Neural progenitor cell (in vitro differentiated cells): Measurements from ENCODE around the gene FRMPD4. TPM values are rescaled to one million over a fixed set of nuclear protein-coding genes. Genes with fewer than 3 reads are reported as not detected.

Source experiments
- DNase-seq: peaks from one replicate; pipeline ENCODE4 v3.0.0-alpha.2; 2016; ENCODE audit warnings: low spot score
- H2AFZ ChIP-seq: fragments of 200-600 bp; sonication (generic); replicated peaks from 2 replicates; pipeline ENCODE4 v1.6.1; 2016; ENCODE audit warnings: antibody characterized with exemption
- H3F3A ChIP-seq: fragments of 200-600 bp; sonication (generic); 2 replicates; pipeline ENCODE4 v1.6.1; 2016; ENCODE audit warnings: antibody characterized with exemption, low read depth
- H3K27ac ChIP-seq: fragments of 200-600 bp; sonication (generic); 2 replicates; pipeline ENCODE4 v1.5.1; 2016; ENCODE audit warnings: mild to moderate bottlenecking
- H3K27me3 ChIP-seq: fragments of 200-600 bp; sonication (generic); 2 replicates; pipeline ENCODE4 v1.6.1; 2016; ENCODE audit warnings: mild to moderate bottlenecking, moderate library complexity
- H3K36me3 ChIP-seq: fragments of 200-600 bp; sonication (generic); 2 replicates; pipeline ENCODE4 v1.5.1; 2016
- H3K4me1 ChIP-seq: fragments of 200-600 bp; sonication (generic); 2 replicates; pipeline ENCODE4 v1.6.1; 2016; ENCODE audit warnings: mixed run types
- H3K4me2 ChIP-seq: fragments of 200-600 bp; sonication (generic); 2 replicates; pipeline ENCODE4 v1.6.1; 2016
- H3K4me3 ChIP-seq: fragments of 200-600 bp; sonication (generic); 2 replicates; pipeline ENCODE4 v1.5.1; 2016
- H3K79me2 ChIP-seq: fragments of 200-600 bp; sonication (generic); 2 replicates; pipeline ENCODE4 v1.6.1; 2016; ENCODE audit warnings: low read depth
- H3K9ac ChIP-seq: fragments of 200-600 bp; sonication (generic); 2 replicates; pipeline ENCODE4 v1.6.1; 2016
- H3K9me3 ChIP-seq: fragments of 200-600 bp; sonication (generic); 2 replicates; pipeline ENCODE4 v1.5.1; 2016; ENCODE audit warnings: low read depth
- H4K20me1 ChIP-seq: fragments of 200-600 bp; sonication (generic); 2 replicates; pipeline ENCODE4 v1.6.1; 2016; ENCODE audit warnings: low read depth
- H3K27ac Mint-ChIP-seq: 3 replicates; pipeline ENCODE4 v1.8.0; 2021; ENCODE audit warnings: mixed read lengths
- H3K27me3 Mint-ChIP-seq: 2 replicates; pipeline ENCODE4 v1.8.0; 2022; ENCODE audit warnings: low read depth, mild to moderate bottlenecking, inconsistent platforms, moderate library complexity, mixed read lengths; ENCODE audit not compliant: insufficient read depth
- H3K36me3 Mint-ChIP-seq: 3 replicates; pipeline ENCODE4 v1.8.0; 2021; ENCODE audit warnings: mixed read lengths
- H3K4me1 Mint-ChIP-seq: 3 replicates; pipeline ENCODE4 v1.8.0; 2021; ENCODE audit warnings: mixed read lengths
- H3K4me3 Mint-ChIP-seq: 3 replicates; pipeline ENCODE4 v1.8.0; 2021; ENCODE audit warnings: mild to moderate bottlenecking, moderate library complexity, mixed read lengths
- H3K9me3 Mint-ChIP-seq: 3 replicates; pipeline ENCODE4 v1.8.0; 2020; ENCODE audit warnings: mixed read lengths
- EZH2 ChIP-seq: fragments of 200-600 bp; sonication (generic); IDR thresholded peaks from 2 replicates; pipeline ENCODE4 v1.6.1; 2017; ENCODE audit warnings: antibody characterized with exemption, mild to moderate bottlenecking, moderate library complexity
- EZH2phosphoT487 ChIP-seq: fragments of 200-600 bp; sonication (generic); IDR thresholded peaks from 2 replicates; pipeline ENCODE4 v1.6.1; 2017; ENCODE audit warnings: antibody characterized with exemption
- total RNA-seq: library from RNA; depleted of rRNA; stranded (reverse); fragments of >200 nt; gene quantifications from 2 replicates; pipeline ENCODE4 v1.2.3, GENCODE V29; 2015; ENCODE audit warnings: low replicate concordance
- TF ChIP-seq, protein P1 (sequence below): fragments of 200-600 bp; sonication (generic); IDR thresholded peaks from 2 replicates; pipeline ENCODE4 v1.5.1; 2017; ENCODE audit warnings: antibody characterized with exemption, mild to moderate bottlenecking

FRMPD4 gene
- total RNA-seq, 1 donor from 2014 or later: not detected

DNA sequence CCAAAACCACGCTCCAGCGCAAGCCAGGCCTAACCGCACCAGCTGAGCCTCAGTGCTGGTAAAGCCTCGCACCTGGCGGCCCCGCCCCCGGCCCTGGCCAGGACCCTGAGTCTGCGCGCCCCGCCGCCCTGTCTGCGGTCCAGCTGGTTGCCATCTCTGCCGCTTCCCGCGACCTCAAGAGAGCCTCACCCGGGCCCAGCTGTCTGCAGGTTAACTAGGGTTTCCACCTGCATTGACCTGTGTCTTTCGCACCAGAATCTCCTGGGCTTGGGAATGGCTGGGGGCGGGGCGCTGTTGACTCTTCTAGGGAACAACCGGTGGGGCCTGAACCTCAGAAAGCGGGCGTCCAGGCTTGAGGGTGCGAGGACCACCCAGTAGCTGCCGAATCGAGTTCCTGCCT lies 445.3 kb downstream of the FRMPD4 start:
- Mint-ChIP-seq H3K9me3 (peaks cover 5% of the 10 kb centered on the region), H3K36me3 (no peaks in the 10 kb centered on the region), H3K4me1 (no peaks in the 10 kb centered on the region), H3K4me3 (no peak overlapping the region), H3K27ac (no peak overlapping the region), H3K27me3 (no peaks in the 10 kb centered on the region)
- H2AFZ ChIP-seq: no peak overlapping the region
- H3K9me3 ChIP-seq: peaks cover 3% of the 10 kb centered on the region
- H3K9ac ChIP-seq: no peak overlapping the region
- H3K4me2 ChIP-seq: no peak overlapping the region
- H3K4me1 ChIP-seq: no peaks in the 10 kb centered on the region
- no peaks in the 10 kb centered on the region for H3K36me3 ChIP-seq
- no peak for TF ChIP-seq EZH2phosphoT487
- TF ChIP-seq, protein P1, sequence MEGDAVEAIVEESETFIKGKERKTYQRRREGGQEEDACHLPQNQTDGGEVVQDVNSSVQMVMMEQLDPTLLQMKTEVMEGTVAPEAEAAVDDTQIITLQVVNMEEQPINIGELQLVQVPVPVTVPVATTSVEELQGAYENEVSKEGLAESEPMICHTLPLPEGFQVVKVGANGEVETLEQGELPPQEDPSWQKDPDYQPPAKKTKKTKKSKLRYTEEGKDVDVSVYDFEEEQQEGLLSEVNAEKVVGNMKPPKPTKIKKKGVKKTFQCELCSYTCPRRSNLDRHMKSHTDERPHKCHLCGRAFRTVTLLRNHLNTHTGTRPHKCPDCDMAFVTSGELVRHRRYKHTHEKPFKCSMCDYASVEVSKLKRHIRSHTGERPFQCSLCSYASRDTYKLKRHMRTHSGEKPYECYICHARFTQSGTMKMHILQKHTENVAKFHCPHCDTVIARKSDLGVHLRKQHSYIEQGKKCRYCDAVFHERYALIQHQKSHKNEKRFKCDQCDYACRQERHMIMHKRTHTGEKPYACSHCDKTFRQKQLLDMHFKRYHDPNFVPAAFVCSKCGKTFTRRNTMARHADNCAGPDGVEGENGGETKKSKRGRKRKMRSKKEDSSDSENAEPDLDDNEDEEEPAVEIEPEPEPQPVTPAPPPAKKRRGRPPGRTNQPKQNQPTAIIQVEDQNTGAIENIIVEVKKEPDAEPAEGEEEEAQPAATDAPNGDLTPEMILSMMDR: no peak
- TF ChIP-seq EZH2: no peak
- no peaks in the 10 kb centered on the region for H3K27me3 ChIP-seq
- no peaks in the 10 kb centered on the region for H3K79me2 ChIP-seq
- H3K27ac ChIP-seq: no peak overlapping the region
- H3K4me3 ChIP-seq: no peak overlapping the region
- DNase-seq: no peak
- no peaks in the 10 kb centered on the region for H3F3A ChIP-seq
- H4K20me1 ChIP-seq: no peaks in the 10 kb centered on the region

DNA sequence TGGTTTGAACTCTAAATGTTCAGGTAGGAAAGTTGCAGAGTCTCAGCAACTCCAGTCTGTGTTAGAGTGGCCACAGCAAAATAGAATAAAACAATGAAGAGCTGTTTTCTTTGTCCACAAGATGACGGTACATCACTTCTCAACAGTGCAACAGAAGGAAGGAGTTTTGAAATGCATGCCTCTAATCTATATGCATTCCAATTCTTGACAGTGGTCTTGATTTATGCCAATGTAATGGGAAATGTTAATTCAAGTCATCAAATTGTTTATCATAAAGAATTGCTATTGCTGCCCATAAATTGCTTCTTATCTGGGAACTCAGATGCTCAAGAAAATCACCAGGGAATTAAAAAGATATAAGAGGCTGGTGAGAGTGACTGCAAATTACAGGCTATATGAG lies 457.4 kb downstream of the FRMPD4 start:
- Histone ChIP-seq H3K9ac (no peak overlapping the region), H3K4me3 (no peak overlapping the region), H3K4me2 (no peak overlapping the region), H3K9me3 (peaks cover 4% of the 10 kb centered on the region), H3K27me3 (no peaks in the 10 kb centered on the region), H3F3A (no peaks in the 10 kb centered on the region), H2AFZ (no peak overlapping the region), H3K27ac (no peak overlapping the region), H3K4me1 (no peaks in the 10 kb centered on the region), H3K36me3 (no peaks in the 10 kb centered on the region), H4K20me1 (no peaks in the 10 kb centered on the region), H3K79me2 (no peaks in the 10 kb centered on the region)
- H3K27ac Mint-ChIP-seq: no peak overlapping the region
- TF ChIP-seq EZH2 (no peak), EZH2phosphoT487 (no peak)
- TF ChIP-seq, protein P1: no peak
- DNase-seq: no peak
- no peaks in the 10 kb centered on the region for H3K9me3 Mint-ChIP-seq
- peaks cover 2% of the 10 kb centered on the region for H3K27me3 Mint-ChIP-seq
- no peak overlapping the region for H3K4me3 Mint-ChIP-seq
- no peaks in the 10 kb centered on the region for H3K36me3 Mint-ChIP-seq
- H3K4me1 Mint-ChIP-seq: no peaks in the 10 kb centered on the region

DNA sequence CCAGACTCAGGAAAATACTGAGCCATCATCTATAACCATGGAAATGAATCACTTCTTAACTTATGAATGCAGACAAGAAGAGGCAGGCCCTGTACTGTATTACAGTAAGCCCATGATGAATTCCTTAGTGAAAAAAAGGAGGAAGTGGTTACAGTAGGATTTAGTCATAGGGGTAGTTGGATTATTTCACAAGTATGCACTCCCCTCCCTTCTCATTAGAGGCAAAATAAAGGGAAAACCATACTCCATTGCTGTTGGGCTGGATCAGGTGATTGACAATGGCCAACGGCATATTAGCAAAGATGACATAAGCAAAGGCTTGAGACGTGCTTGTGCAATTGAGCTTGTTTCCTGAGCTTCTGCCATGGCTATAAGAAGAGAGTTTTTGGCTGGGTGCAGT lies 471.8 kb downstream of the FRMPD4 start:
- Histone ChIP-seq H3K4me3 (no peak overlapping the region), H3K9ac (no peak overlapping the region), H3K4me1 (no peaks in the 10 kb centered on the region), H3K79me2 (no peaks in the 10 kb centered on the region), H3K27me3 (no peaks in the 10 kb centered on the region), H4K20me1 (no peaks in the 10 kb centered on the region), H3K4me2 (no peak overlapping the region), H3K36me3 (no peaks in the 10 kb centered on the region), H3K9me3 (peaks cover 8% of the 10 kb centered on the region), H3F3A (no peaks in the 10 kb centered on the region), H3K27ac (no peak overlapping the region), H2AFZ (no peak overlapping the region)
- DNase-seq: no peak
- no peaks in the 10 kb centered on the region for H3K36me3 Mint-ChIP-seq
- peaks cover 8% of the 10 kb centered on the region for H3K9me3 Mint-ChIP-seq
- TF ChIP-seq, protein P1: no peak
- TF ChIP-seq EZH2phosphoT487 (no peak), EZH2 (no peak)
- no peak overlapping the region for H3K4me3 Mint-ChIP-seq
- peaks cover 2% of the 10 kb centered on the region for H3K27me3 Mint-ChIP-seq
- H3K27ac Mint-ChIP-seq: no peak overlapping the region
- H3K4me1 Mint-ChIP-seq: no peaks in the 10 kb centered on the region
